Stimulated activated CD8-positive, alpha-beta memory T cell treated with anti-CD3 and anti-CD28 coated beads, Interleukin-15, amount 100 ng/mL, for 1 hour (primary cell): ENCODE results near the gene UNC13D.

ENCODE experiments used
- DNase-seq: peaks from one replicate; pipeline ENCODE4 v3.0.0-alpha.2; 2020; ENCODE audit warnings: low read depth

The UNC13D gene

GRCh38 chr17:75850928-75851692 is 6.9 kb upstream of the UNC13D start:
- no peak for DNase-seq

GRCh38 chr17:75849724-75850123 is 5.5 kb upstream of the UNC13D start:
- DNase-seq: no peak

DNA sequence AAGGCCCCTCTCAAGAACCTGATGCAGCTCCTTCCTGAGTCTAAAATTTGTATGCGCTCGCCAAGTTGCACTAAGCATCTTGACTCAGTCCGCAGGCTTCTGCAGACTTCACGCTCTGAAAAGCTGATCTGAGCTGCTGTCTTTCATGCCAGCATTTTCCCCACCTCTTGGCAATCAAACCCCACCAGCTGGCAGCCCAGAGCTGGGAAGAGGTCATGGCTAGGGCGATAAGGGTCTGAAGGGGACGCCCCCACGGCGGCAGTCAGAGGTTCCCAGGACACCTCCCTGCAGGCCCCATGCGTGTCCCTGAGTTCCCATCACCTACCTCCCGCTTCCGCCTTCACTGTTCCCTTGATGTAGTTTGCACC is 5.1 kb upstream of the UNC13D start:
- no peak for DNase-seq

DNA sequence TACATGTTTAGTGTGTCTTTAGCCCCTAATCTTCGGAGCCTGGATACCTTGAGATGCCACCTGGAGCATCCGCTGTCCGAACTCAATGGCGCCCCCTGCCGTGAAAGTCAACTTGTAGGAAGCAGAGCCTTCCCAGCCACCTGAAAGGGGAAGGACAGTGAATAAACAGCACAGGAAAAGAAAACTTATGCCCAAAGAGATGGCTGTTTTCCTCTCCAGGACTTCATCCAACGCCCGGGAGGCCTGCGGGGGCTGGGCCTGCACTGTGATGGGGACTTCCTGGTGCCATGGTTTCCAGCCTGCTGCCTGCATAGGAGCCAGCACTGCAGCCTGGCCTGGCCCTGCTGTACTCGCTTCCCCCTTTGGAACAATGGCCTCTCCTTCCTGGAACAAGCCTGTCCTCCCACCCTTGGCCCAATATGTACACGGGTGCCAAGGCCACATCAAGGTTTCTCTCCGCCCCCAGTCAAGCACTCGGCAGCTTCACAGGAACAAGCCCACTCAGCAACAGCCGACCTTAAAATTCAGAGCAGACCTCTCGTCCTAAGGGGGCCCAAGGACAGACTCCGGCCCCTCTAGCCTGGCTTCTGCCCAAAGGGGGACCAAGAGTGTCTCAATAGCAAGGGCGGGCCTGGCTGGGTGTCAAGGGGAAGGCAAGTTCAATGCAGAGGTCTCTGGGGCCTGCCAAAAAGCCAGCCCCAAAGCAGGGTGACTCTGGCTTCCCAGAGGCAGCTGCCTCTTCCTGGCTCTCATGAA is 4.5 kb upstream of the UNC13D start:
- peak; percentile 77 for DNase-seq

- no peak for DNase-seq
Observed at GRCh38 chr17:75847614-75848522, 3.7 kb upstream of the UNC13D start.

DNA sequence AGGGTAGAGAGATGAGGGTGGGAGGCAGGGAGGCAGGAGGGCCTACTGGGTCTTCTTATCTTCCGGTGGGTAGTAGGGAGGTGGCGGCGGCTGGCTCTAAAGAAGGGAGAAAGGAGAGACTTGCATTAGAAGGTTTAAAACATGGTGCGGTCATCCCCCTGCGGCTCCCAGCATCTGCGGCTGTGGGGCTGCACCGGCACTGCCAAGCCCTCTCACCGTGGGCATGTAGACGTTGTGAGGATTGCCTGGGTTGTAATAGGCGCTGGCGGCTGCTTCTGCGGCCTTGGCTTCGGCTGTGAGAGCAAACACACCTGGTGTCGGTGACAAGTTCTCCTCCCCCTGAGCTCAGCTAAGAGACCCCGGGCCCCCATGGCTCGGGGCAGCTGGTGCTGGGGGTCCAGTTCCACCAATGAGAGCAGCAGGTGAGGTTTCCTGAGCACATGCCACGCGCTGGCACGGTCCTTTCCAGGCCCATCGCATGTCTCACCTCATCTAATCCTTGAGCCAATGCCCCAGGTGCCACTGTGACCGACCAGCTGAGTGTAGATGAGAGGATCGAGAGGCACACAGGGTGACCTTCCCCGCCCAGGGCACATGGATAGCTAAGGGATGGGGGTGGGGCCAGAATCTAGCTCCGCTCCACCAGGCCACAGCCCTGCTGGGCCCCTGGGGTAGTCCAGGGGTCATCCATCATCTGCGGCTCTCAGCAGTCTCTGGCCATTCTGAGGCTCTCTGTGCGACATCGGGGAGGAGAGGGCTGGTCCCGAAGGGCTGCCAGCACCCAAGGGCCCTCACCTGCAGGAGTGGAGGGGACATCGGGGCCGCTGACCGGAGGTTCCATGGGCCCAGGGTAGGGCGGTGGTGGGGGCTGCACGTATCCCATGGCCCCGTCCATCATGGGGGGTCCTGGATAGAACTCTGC is 2.7 kb upstream of the UNC13D start:
- DNase-seq: no peak

DNA sequence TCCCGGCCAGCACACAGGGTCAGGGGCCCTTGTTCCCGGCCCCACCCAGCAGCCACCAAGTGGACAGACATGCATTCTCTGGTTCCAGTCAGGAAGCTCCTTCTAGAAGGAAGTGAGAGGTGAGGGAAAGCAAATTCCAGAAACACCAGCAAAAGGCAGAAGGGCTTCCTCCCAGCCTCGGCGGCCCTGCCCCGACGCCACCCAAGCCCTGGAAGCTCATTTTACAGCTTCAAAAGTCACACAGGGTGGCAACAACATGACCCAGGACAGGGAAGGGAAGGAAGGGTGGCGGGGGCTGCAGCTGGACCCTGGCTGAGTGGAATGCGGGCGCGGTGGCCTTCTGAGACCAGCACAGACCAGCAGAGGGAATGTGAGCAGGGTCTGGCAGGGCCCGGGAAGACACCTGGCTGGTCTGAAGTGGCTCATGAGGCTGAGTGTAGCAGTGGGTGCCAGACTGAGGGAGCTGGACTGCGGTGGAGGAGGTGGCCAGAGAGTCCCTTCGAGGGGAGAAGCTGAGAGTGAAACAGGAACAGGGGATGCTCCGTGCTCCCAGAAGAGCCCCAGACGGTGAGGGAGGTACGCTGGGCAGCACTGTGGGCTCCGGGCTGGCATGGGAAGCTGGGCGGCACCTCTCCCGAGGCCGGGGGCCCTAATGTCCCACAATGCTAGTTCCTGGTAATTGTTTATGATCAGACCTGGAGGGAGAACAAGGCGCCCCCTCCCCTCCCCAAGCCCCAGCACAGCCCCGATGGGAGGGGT is 1.9 kb upstream of the UNC13D start:
- no peak for DNase-seq

DNA sequence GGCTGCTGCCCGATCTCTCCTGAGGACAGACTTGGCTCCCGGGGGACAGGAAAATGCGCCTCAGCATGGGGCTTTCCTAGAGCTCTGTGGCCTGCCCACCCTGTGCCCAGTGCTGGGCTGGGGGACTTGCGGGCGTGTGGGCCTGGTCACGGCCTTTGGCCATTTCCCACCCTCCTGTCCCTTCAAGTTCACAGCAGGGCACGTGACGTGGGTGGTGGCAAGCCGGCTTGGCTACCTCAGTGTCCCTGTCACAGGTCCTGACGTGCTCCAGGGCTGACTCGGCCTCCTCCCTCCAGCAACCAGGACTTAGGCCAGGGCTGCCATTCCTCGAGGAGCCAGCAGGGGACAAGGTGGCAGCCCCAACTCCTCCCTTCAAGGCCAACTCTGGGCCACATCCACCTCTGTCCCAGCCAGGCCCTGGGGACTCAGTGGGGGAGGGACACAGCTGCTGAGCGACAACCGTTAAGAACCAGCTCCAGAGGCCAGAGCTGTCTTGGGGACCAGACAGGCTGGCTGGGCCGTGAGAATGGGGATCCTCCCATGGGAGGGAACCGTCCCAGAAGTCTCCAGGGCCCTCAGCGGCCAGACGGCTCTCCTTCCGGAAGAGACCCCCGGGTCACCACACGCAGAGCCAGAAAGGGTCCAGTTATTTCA is 981 bp upstream of the UNC13D start:
- no peak for DNase-seq

- DNase-seq: no peak
Observed at GRCh38 chr17:75844530-75845057, 390 bp upstream of the UNC13D start.

GRCh38 chr17:75842963-75843576 is 1.1 kb downstream of the UNC13D start:
- DNase-seq: no peak

GRCh38 chr17:75842411-75842810 is 1.8 kb downstream of the UNC13D start:
- DNase-seq: no peak

DNA sequence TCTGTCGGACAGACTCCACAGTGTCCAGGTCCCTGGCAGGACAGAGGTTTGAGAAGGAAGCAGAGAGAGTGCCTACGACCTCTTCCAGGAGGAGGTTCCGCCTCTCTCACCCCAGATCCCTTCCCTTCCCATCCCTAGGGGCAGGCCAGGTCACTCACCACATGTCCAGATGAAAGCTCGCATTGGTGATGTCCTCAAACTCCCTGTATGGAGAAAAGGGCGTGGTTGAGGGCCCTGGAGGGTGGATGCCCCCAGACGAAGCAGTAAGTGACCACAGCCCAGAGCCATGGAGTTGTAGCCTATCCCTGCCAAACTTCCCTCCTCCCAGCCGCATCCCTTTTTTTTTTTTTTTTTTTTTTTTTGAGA is 3.4 kb downstream of the UNC13D start:
- DNase-seq: no peak

GRCh38 chr17:75839942-75840798 is 4.0 kb downstream of the UNC13D start:
- no peak for DNase-seq

GRCh38 chr17:75838410-75838809 is 5.8 kb downstream of the UNC13D start:
- no peak for DNase-seq

- DNase-seq: no peak
Observed at GRCh38 chr17:75837899-75838298, 6.3 kb downstream of the UNC13D start.

DNA sequence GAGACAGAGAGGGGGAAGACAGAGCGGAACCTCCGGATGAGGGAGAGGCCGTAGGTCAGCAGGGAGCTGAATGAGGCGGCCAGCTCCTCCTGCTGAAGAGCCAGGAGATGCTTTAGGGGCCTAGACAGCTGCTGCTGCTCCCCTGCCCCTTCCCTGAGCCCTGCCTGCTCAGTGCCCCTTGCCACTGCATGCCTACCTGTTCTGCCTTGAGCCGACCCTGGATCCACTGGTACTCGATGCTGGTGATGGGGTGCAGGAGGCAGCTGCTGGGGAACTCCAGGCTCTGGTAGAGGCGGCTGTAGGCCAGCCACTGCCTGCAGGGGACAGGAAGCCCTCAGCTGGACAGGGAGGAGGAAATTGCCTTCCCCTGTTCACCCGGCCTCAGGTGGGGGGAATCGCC is 7.6 kb downstream of the UNC13D start:
- DNase-seq: no peak

GRCh38 chr17:75835654-75835987 is 8.6 kb downstream of the UNC13D start:
- DNase-seq: no peak

GRCh38 chr17:75834928-75835653 is 9.1 kb downstream of the UNC13D start:
- no peak for DNase-seq
